H1 (cell line): Measurements from ENCODE around the gene SLC6A18. TPM values are rescaled to one million over a fixed set of nuclear protein-coding genes. Genes with fewer than 3 reads are reported as not detected.

ENCODE experiments used
- ASH2L ChIP-seq: fragments of 200-600, 300-600 bp; sonication (generic); IDR thresholded peaks from one replicate; pipeline ENCODE4 v1.7.1; 2017; ENCODE audit warnings: low read length
- CHD1 ChIP-seq: IDR thresholded peaks from 2 replicates; pipeline ENCODE4 v1.6.1; 2012; ENCODE audit warnings: low read depth, low read length, improper control_type of control experiment
- GABPA ChIP-seq: IDR thresholded peaks from 2 replicates; pipeline ENCODE4 v1.6.1; 2011; ENCODE audit warnings: mild to moderate bottlenecking, low read length, moderate library complexity, borderline replicate concordance; ENCODE audit not compliant: insufficient read depth
- RBBP5 ChIP-seq: IDR thresholded peaks from 2 replicates; pipeline ENCODE4 v1.7.1; 2012; ENCODE audit warnings: low read depth, mild to moderate bottlenecking, inconsistent platforms, low read length, moderate library complexity, borderline replicate concordance
- SIN3A ChIP-seq, 2 experiments: IDR thresholded peaks in 1 of 2; conservative IDR thresholded peaks in 1 of 2; 2 replicates each; pipeline ENCODE4 v1.6.1; 2011 to 2012; ENCODE audit warnings: low read length in 2 of 2, improper control_type of control experiment in 1 of 2, low read depth in 1 of 2, mild to moderate bottlenecking in 1 of 2
- polyA plus RNA-seq, 7 experiments: library from polyadenylated mRNA; depleted of rRNA in 3 of 7; stranded (reverse) in 5 of 7; unstranded in 2 of 7; fragments of >200 nt in 5 of 7; fragments of 200-250 nt in 2 of 7; gene quantifications; 1 replicate in 5 of 7; 2 replicates in 1 of 7; 4 replicates in 1 of 7; pipeline versions ENCODE4 v1.2.1 to v1.2.3, GENCODE V29; 2011 to 2013; ENCODE audit warnings: missing spikeins in 2 of 7, mixed read lengths in 2 of 7
- total RNA-seq: library from RNA; stranded (reverse); fragmentation: NEBNext Ultra II Directional; extraction: Animal tissue kit (Norgen Biotek cat#: 25700); gene quantifications from 2 replicates; pipeline ENCODE4 v1.2.1, GENCODE V29; 2021
- TF ChIP-seq, protein P1 (sequence below): fragments of 300-600 bp; sonication (generic); IDR thresholded peaks from 2 replicates; pipeline ENCODE4 v1.7.1; 2012; ENCODE audit warnings: low read length, moderate library complexity, mild to moderate bottlenecking, inconsistent platforms; ENCODE audit not compliant: insufficient replicate concordance

The SLC6A18 gene
- total and polyA plus RNA-seq, 2 of the 8 experiments (the other 6 are each of a cell fraction or from before 2014, with no cell fraction given): not detected

DNA sequence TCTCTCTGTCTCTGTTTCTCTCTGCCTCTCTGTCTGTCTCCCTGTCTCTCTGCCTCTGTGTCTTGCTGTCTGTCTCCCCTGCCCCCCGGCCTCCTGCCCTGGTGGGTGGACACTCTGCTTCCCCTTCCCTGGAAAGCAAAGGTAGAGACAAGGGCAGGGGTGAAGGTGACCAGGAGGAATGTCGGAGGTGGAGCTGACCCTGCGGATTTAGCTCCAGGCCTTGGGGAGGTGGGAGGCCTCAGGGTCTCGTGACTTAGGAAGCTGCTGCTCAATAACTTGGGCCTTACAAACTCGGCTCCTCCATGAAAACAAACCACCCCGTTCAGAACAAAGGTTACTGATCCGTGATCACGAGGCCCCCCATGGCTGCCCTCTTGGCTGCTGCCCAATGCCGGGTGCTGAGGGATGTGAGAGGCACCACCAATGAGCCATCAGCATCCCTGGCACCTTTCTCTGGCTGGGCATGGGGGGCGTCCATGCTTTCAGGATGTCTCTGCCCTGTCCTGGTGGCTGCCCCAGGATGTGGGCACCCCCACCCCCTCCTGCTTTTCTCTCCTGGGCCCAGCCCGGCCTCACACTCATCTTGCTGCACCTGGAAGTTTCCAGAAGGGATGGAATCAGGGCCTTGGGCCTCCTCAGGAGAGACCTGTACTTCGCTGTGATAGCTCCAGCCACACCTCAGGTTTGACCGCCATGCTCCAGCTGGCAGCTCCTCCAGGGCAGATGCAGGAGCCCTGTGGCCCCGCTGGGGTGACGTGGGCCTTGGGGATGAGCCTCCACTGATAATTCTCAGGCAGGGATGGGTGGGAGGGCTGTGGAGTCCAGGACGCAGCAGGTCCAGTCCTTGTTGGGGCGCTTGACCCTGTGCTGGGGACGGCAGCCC is 38.6 kb upstream of the SLC6A18 start (continued):
- TF ChIP-seq, protein P1, sequence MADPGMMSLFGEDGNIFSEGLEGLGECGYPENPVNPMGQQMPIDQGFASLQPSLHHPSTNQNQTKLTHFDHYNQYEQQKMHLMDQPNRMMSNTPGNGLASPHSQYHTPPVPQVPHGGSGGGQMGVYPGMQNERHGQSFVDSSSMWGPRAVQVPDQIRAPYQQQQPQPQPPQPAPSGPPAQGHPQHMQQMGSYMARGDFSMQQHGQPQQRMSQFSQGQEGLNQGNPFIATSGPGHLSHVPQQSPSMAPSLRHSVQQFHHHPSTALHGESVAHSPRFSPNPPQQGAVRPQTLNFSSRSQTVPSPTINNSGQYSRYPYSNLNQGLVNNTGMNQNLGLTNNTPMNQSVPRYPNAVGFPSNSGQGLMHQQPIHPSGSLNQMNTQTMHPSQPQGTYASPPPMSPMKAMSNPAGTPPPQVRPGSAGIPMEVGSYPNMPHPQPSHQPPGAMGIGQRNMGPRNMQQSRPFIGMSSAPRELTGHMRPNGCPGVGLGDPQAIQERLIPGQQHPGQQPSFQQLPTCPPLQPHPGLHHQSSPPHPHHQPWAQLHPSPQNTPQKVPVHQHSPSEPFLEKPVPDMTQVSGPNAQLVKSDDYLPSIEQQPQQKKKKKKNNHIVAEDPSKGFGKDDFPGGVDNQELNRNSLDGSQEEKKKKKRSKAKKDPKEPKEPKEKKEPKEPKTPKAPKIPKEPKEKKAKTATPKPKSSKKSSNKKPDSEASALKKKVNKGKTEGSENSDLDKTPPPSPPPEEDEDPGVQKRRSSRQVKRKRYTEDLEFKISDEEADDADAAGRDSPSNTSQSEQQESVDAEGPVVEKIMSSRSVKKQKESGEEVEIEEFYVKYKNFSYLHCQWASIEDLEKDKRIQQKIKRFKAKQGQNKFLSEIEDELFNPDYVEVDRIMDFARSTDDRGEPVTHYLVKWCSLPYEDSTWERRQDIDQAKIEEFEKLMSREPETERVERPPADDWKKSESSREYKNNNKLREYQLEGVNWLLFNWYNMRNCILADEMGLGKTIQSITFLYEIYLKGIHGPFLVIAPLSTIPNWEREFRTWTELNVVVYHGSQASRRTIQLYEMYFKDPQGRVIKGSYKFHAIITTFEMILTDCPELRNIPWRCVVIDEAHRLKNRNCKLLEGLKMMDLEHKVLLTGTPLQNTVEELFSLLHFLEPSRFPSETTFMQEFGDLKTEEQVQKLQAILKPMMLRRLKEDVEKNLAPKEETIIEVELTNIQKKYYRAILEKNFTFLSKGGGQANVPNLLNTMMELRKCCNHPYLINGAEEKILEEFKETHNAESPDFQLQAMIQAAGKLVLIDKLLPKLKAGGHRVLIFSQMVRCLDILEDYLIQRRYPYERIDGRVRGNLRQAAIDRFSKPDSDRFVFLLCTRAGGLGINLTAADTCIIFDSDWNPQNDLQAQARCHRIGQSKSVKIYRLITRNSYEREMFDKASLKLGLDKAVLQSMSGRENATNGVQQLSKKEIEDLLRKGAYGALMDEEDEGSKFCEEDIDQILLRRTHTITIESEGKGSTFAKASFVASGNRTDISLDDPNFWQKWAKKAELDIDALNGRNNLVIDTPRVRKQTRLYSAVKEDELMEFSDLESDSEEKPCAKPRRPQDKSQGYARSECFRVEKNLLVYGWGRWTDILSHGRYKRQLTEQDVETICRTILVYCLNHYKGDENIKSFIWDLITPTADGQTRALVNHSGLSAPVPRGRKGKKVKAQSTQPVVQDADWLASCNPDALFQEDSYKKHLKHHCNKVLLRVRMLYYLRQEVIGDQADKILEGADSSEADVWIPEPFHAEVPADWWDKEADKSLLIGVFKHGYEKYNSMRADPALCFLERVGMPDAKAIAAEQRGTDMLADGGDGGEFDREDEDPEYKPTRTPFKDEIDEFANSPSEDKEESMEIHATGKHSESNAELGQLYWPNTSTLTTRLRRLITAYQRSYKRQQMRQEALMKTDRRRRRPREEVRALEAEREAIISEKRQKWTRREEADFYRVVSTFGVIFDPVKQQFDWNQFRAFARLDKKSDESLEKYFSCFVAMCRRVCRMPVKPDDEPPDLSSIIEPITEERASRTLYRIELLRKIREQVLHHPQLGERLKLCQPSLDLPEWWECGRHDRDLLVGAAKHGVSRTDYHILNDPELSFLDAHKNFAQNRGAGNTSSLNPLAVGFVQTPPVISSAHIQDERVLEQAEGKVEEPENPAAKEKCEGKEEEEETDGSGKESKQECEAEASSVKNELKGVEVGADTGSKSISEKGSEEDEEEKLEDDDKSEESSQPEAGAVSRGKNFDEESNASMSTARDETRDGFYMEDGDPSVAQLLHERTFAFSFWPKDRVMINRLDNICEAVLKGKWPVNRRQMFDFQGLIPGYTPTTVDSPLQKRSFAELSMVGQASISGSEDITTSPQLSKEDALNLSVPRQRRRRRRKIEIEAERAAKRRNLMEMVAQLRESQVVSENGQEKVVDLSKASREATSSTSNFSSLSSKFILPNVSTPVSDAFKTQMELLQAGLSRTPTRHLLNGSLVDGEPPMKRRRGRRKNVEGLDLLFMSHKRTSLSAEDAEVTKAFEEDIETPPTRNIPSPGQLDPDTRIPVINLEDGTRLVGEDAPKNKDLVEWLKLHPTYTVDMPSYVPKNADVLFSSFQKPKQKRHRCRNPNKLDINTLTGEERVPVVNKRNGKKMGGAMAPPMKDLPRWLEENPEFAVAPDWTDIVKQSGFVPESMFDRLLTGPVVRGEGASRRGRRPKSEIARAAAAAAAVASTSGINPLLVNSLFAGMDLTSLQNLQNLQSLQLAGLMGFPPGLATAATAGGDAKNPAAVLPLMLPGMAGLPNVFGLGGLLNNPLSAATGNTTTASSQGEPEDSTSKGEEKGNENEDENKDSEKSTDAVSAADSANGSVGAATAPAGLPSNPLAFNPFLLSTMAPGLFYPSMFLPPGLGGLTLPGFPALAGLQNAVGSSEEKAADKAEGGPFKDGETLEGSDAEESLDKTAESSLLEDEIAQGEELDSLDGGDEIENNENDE: no peak
- TF ChIP-seq GABPA (no peak), RBBP5 (no peak), SIN3A (conservative IDR thresholded peaks at IDR 0.05 in 1 of 2, IDR thresholded peaks at IDR 0.05 in 1 of 2; ENCODE audit: low read depth in 1 of 2, low read length in 2 of 2) (no peak), ASH2L (no peak), CHD1 (no peak)
